ENCODE results near the gene SCUBE1. TPM values are rescaled to one million over a fixed set of nuclear protein-coding genes. Genes with fewer than 3 reads are reported as not detected.

SCUBE1 gene
- total RNA-seq, 1 experiment from 2014 or later, result 3.9 TPM

- TF ChIP-seq REST (IDR thresholded peaks at IDR 0.05; ENCODE audit: low read depth), result no peak
- TF ChIP-seq ZNF274 (IDR thresholded peaks at IDR 0.05; ENCODE audit: low read depth, low read length), result no peak
- no peak for TF ChIP-seq EZH2 (IDR thresholded peaks at IDR 0.05)
- TF ChIP-seq RAD21 (IDR thresholded peaks at IDR 0.05; ENCODE audit: low read depth), result no peak
- no peak for TF ChIP-seq FOSL1 (IDR thresholded peaks at IDR 0.05; ENCODE audit: low read depth)
Observed at GRCh38 chr22:43173566-43173965, 169.6 kb downstream of the SCUBE1 start (continued).

- H4K20me1 ChIP-seq (ENCODE audit: insufficient read depth), result no peaks in the 10 kb centered on the region
- H3K4me2 ChIP-seq (ENCODE audit: low read length), result no peak overlapping the region
- POLR2A ChIA-PET, result no interaction called here
- no peak overlapping the region for H3K4me3 ChIP-seq (replicated peaks in 1 of 2; ENCODE audit: low read depth in 1 of 2, low read length in 2 of 2)
- ATAC-seq (no peak), DNase-seq (ENCODE audit: low read depth, low spot score) (no peak)
- H3K9me2 ChIP-seq (ENCODE audit: insufficient read depth), result no peaks in the 10 kb centered on the region
- TSS peak; percentile 17 for BruUV-seq (replicated peaks)
- H3K36me3 ChIP-seq (ENCODE audit: control insufficient read depth in 1 of 2, insufficient read depth in 2 of 2, low read length in 2 of 2), result peaks cover 17 to 42% of the 10 kb centered on the region in 2 experiments; a peak in 3 of 4 replicates
- CTCF ChIA-PET, result no interaction called here
- intact Hi-C loops (cut with micrococcal nuclease), result no loop called here
- no peaks in the 10 kb centered on the region for H3K27me3 ChIP-seq (ENCODE audit: insufficient read depth, low read length)
- H3K9me3 ChIP-seq (ENCODE audit: control insufficient read depth in 1 of 2, insufficient read depth in 1 of 2, low read depth in 1 of 2, low read length in 2 of 2), result no peaks in the 10 kb centered on the region
- no peak overlapping the region for H3K27ac ChIP-seq (ENCODE audit: low read depth, low read length)
- H3K4me1 ChIP-seq (ENCODE audit: control insufficient read depth in 1 of 2, insufficient read depth in 2 of 2, low read length in 2 of 2), result no peaks in the 10 kb centered on the region
- H3K79me2 ChIP-seq (ENCODE audit: insufficient read depth, low read length), result no peaks in the 10 kb centered on the region
- H2AFZ ChIP-seq (ENCODE audit: low read depth, low read length, poor library complexity, severe bottlenecking), result no peak overlapping the region
- no peak overlapping the region for H3K9ac ChIP-seq (ENCODE audit: low read length)
- RAD21 ChIA-PET (ENCODE audit: low non-redundant PET in 1 of 2, low total read pairs in 2 of 2, uncharacterized antibody in 2 of 2, unreplicated experiment in 2 of 2), result no interaction called here
- TF ChIP-seq ZBTB33 (IDR thresholded peaks at IDR 0.05; ENCODE audit: extremely low read depth, insufficient replicate concordance, low read length) (no peak), REST (IDR thresholded peaks at IDR 0.05; ENCODE audit: low read depth) (no peak), ZFX (IDR thresholded peaks at IDR 0.05) (no peak), CBX3 (IDR thresholded peaks at IDR 0.05; ENCODE audit: low read depth) (no peak), CTCF (IDR thresholded peaks at IDR 0.05 in 2 of 3, conservative IDR thresholded peaks at IDR 0.05 in 1 of 3; ENCODE audit: borderline replicate concordance in 1 of 3, insufficient read depth in 1 of 3, low read depth in 2 of 3, low read length in 2 of 3) (no peak), SP1 (IDR thresholded peaks at IDR 0.05; ENCODE audit: low read depth) (no peak), ATF3 (IDR thresholded peaks at IDR 0.05) (no peak), MAX (IDR thresholded peaks at IDR 0.05) (no peak), SIN3A (IDR thresholded peaks at IDR 0.05; ENCODE audit: low read depth) (no peak), ELF1 (IDR thresholded peaks at IDR 0.05; ENCODE audit: borderline replicate concordance, low read depth) (no peak)
Observed at GRCh38 chr22:43172191-43172590, 171.0 kb downstream of the SCUBE1 start.

Data from HCT116 (cell line).